ACC112 (cell line): ENCODE data around the gene STOML3.

ENCODE experiments used
- H2AFZ ChIP-seq: fragments of 200-600 bp; sonication (generic); one replicate; pipeline ENCODE4 v1.6.0; 2017; ENCODE audit warnings: antibody characterized with exemption, low read length; ENCODE audit not compliant: unreplicated experiment
- H3K27ac ChIP-seq: fragments of 200-600 bp; sonication (generic); 2 replicates; pipeline ENCODE4 v1.5.1; 2014; ENCODE audit warnings: low read depth, mild to moderate bottlenecking, antibody characterized with exemption, low read length, moderate library complexity
- H3K27me3 ChIP-seq: fragments of 200-600 bp; sonication (generic); 2 replicates; pipeline ENCODE4 v1.6.1; 2014; ENCODE audit warnings: mild to moderate bottlenecking, antibody characterized with exemption, low read length, moderate library complexity, mixed read lengths; ENCODE audit not compliant: insufficient read depth
- H3K36me3 ChIP-seq: fragments of 200-600 bp; sonication (generic); 2 replicates; pipeline ENCODE4 v1.6.1; 2016; ENCODE audit warnings: mild to moderate bottlenecking, antibody characterized with exemption, low read length, moderate library complexity, mixed read lengths; ENCODE audit not compliant: insufficient read depth
- H3K4me1 ChIP-seq: fragments of 200-600 bp; sonication (generic); one replicate; pipeline ENCODE4 v1.6.1; 2016; ENCODE audit warnings: low read length, mixed read lengths; ENCODE audit not compliant: insufficient read depth, unreplicated experiment, control insufficient read depth
- H3K4me3 ChIP-seq: fragments of 200-600 bp; sonication (generic); 2 replicates; pipeline ENCODE4 v1.5.1; 2014; ENCODE audit warnings: mild to moderate bottlenecking, low read depth, low read length
- H3K79me2 ChIP-seq: fragments of 200-600 bp; sonication (generic); one replicate; pipeline ENCODE4 v1.6.0; 2016; ENCODE audit warnings: low read length; ENCODE audit not compliant: control insufficient read depth, unreplicated experiment, insufficient read depth

The STOML3 gene

DNA sequence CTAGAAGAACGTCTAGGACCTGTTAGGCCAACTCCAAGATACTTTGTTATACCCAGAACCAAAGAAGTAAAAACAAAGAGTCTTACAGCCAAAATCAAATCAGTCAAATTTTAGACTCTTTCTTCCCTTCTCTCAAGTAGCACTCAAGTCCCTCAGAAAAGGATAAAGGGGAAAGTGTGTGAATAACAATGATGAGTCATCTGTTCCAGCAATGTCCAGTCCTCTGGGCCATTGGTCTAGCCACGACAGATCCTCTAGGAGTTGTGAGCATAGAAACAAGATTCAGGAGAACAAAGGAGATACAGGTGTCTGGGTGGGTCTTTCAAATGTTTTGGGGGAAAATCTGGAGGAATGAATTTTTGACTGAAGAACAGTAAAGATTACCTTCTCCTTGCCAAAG is 36.3 kb downstream of the STOML3 start:
- Histone ChIP-seq H3K27me3 (peaks cover 25% of the 10 kb centered on the region), H2AFZ (no peak overlapping the region), H3K4me1 (no peaks in the 10 kb centered on the region), H3K79me2 (no peaks in the 10 kb centered on the region), H3K27ac (no peak overlapping the region), H3K4me3 (no peak overlapping the region), H3K36me3 (no peaks in the 10 kb centered on the region)

DNA sequence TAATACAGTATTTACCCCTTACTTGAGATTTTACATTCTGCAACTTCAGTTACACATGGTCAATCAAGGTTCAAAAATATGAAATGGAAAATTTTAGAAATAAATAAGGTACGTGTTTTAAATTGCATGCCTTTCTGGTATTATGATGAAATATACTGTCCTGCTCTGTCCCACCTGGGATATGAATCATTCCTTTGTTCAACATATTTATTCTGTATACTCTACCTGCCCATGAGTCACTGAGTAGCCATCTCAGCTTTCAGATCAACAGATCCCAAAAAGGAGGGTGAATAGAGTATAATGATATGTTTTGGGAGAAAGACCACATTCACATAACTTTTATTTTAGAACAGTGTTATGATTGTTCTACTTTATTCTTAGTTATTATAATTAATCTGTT is 37.8 kb downstream of the STOML3 start:
- Histone ChIP-seq H3K27me3 (peaks cover 32% of the 10 kb centered on the region), H3K79me2 (no peaks in the 10 kb centered on the region), H3K36me3 (no peaks in the 10 kb centered on the region), H3K4me1 (no peaks in the 10 kb centered on the region), H3K27ac (no peak overlapping the region), H3K4me3 (no peak overlapping the region), H2AFZ (no peak overlapping the region)

DNA sequence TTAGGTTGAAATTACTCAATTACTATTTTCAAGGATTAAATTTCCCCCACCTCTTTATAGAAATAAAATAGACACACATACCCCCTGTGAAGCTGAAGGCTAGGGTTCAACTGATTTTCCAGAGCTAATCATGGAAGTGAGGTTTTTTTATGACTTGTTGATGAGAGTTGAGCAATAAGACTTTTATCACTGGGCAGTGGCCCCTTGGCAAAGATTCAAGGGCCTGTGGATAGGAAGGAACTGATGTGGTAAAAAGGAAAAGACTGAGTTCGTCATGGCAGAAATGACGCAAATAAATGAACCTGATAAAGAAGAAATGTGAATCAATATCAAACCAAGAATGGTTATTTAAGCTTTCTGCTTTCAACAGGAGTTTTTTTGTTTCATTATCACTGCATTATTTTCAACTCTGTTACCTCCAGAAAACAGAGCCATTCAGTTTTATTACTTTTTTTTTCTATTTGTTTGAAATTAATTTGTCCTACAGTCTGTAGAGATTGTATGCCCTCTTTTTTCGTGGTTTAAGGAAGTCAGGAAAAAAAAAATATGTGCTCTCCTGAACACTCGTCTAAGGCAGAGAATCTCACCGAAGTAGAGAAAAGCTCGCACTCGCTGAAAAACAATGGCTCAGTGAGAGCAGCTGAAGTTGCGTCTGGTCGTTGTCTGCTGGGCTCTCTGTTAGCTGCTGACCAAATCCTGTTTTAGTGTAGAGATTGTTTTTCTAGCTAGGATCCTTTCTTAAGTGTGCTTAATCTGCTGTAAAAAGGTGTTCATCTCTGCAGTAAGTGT is 38.9 kb downstream of the STOML3 start:
- H3K36me3 ChIP-seq, result no peaks in the 10 kb centered on the region
- H2AFZ ChIP-seq, result no peak overlapping the region
- no peaks in the 10 kb centered on the region for H3K79me2 ChIP-seq

DNA sequence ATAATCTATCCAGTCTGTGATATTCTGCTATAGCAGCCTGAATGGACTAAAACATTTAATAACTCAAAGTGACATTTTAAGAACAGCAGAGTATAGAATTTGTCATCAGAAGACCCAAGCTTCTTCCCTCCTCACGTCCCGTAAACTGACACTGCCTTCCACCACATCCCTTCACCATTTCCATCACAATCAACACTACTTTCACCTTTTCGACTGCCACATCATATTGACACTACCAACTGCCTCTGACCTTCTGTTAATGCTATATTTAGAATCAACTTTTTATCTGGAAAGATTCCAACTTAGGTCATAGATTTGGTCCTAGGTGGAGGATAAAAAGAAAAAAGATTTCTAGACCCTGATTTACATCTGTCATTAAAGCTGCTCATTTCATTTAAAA is 39.6 kb downstream of the STOML3 start:
- Histone ChIP-seq H3K27me3 (peaks cover 32% of the 10 kb centered on the region), H3K27ac (no peak overlapping the region), H3K79me2 (no peaks in the 10 kb centered on the region), H2AFZ (no peak overlapping the region), H3K4me3 (no peak overlapping the region), H3K36me3 (no peaks in the 10 kb centered on the region), H3K4me1 (no peaks in the 10 kb centered on the region)

More for the DNA sequence above, 38.9 kb downstream of the STOML3 start:
- peaks cover 32% of the 10 kb centered on the region for H3K27me3 ChIP-seq
- H3K27ac ChIP-seq, result no peak overlapping the region
- no peaks in the 10 kb centered on the region for H3K4me1 ChIP-seq
- no peak overlapping the region for H3K4me3 ChIP-seq

DNA sequence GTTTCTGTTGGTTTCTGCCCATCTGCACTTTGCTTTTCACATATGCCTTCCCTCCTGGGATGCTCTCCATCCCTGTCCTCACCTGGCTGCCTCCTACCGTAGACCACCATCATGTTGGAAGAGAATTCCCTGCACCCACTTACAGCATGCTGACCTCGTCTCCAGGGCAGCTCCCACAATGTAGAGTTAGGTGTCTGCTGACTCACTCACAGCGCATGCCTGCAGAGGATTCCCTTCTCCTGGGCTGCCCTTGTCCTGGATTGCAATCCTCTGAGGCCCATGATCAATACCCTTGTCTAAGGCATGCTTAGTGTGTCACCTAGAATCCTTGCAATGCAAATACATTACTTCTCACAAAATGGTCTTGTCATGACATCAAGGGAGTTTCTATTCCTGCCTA is 43.6 kb downstream of the STOML3 start:
- Histone ChIP-seq H3K79me2 (no peaks in the 10 kb centered on the region), H3K36me3 (no peaks in the 10 kb centered on the region), H3K27ac (no peak overlapping the region), H3K27me3 (peaks cover 16% of the 10 kb centered on the region), H3K4me3 (no peak overlapping the region), H2AFZ (no peak overlapping the region), H3K4me1 (no peaks in the 10 kb centered on the region)

DNA sequence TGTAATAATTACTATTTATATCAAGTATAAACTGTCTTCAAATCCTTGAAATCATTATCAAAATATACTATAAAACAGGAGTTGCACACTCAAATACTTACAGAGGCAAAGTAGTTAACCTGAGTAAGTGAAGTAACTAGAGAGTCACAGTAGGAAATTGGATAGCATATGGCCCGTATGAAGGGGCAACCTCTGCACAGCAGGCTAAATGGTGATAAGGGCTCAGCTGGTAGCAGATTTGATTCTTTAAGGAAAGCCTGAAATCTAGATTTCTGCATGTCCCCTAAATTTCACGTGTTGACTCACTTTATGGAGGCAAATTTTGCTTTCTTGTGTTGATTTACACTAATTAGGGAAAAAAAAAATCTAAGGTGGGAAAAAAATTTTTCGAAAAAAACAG is 46.4 kb downstream of the STOML3 start:
- Histone ChIP-seq H3K4me3 (no peak overlapping the region), H3K27ac (no peak overlapping the region), H3K27me3 (peaks cover 6% of the 10 kb centered on the region), H3K79me2 (no peaks in the 10 kb centered on the region), H3K36me3 (no peaks in the 10 kb centered on the region), H2AFZ (no peak overlapping the region), H3K4me1 (no peaks in the 10 kb centered on the region)

DNA sequence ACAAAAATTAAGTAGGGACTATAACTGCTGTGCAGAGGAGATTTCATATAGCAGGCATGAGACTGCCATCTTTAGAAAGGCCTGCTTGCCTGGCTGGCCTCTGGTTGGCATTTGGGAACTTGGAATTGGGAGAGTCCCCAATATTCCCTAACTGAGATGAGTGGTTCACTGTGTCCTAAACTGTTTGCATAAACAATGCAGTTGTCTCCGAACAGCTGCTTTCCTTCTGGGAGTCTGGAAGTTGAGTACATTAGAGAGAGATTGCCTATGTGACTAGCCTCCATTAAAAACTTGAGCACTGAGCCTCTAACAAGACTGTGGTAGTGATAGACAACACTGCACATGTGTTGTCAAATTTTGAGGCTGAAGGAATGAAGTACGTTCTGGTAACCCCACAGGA is 47.4 kb downstream of the STOML3 start:
- no peaks in the 10 kb centered on the region for H3K36me3 ChIP-seq
- no peak overlapping the region for H2AFZ ChIP-seq
- H3K4me3 ChIP-seq, result no peak overlapping the region

DNA sequence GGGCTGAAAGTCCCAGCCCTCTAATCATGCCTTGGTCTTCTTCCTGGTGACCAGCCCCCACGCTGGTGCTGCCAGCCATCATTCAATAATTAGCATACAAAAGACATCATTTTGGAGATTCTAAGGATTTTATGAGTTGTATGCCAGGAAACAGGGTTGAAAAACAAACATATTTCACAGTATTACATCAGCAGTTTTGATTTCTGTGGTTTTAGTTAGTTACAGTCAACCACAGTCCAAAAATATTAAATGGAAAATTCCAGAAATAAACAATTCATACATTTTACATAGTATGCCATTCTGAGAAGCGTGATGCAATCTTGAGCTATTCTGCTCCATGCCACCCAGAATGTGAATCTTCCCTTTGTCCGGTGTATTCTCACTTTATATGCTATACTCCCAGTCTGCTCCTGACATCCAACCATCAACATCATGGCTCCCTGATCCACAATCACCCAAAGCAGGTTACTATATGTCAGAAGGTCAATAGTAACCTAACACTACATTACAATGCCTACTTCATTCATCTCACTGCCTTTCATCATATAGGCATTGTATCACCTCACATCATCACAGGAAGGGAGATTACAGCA is 49.2 kb downstream of the STOML3 start:
- H3K27me3 ChIP-seq, result peaks cover 13% of the 10 kb centered on the region
- no peaks in the 10 kb centered on the region for H3K79me2 ChIP-seq
- no peak overlapping the region for H3K27ac ChIP-seq
- no peaks in the 10 kb centered on the region for H3K4me1 ChIP-seq
- H3K4me3 ChIP-seq, result no peak overlapping the region
- no peaks in the 10 kb centered on the region for H3K36me3 ChIP-seq
- H2AFZ ChIP-seq, result peak overlapping the region; percentile 0

More for the DNA sequence above, 47.4 kb downstream of the STOML3 start:
- Histone ChIP-seq H3K27ac (no peak overlapping the region), H3K27me3 (peaks cover 5% of the 10 kb centered on the region; the same call in 1 of the 2 replicates), H3K79me2 (no peaks in the 10 kb centered on the region), H3K4me1 (no peaks in the 10 kb centered on the region)

DNA sequence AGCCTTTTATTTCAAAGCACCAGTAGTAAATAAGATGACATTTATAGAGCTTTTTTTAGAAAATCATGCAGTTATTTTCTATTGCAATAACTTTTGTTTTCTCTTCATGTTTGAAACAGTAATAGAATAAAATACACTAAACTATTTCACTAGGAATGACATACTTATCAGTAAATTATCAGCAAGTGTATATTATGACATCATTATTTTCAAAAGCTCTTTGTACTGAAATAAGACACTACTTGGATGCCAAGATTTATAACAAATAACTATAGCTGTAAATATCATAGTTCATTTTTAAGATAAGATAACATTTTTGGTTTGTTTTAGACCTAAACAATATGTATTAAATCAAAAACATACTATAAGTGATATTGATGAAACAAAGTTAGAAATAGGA is 56.8 kb downstream of the STOML3 start:
- Histone ChIP-seq H2AFZ (no peak overlapping the region), H3K4me3 (no peak overlapping the region), H3K36me3 (no peaks in the 10 kb centered on the region), H3K4me1 (no peaks in the 10 kb centered on the region), H3K27ac (no peak overlapping the region), H3K79me2 (no peaks in the 10 kb centered on the region), H3K27me3 (peaks cover 22% of the 10 kb centered on the region)

DNA sequence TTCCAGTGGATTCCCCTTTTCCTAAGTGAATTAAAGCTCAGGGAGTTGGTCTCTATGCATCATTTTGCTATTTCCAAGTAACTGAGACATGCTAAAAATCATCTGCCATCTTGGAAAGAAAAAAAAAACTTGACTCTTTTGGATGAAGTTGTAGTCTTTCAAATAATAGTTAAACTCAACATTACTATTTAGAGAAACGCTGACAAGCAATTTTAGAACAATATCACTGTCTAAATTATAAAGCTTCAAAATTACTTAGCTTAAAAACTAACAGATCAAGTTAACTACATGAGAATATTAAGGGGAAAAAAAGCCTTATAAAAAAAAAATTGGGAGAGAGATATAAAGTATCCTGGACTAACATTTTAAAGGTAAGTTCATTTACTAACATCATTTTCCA is 68.5 kb downstream of the STOML3 start:
- Histone ChIP-seq H3K4me3 (no peak overlapping the region), H2AFZ (no peak overlapping the region), H3K4me1 (no peaks in the 10 kb centered on the region), H3K27me3 (peaks cover 86% of the 10 kb centered on the region), H3K27ac (no peak overlapping the region), H3K79me2 (no peaks in the 10 kb centered on the region), H3K36me3 (no peaks in the 10 kb centered on the region)

DNA sequence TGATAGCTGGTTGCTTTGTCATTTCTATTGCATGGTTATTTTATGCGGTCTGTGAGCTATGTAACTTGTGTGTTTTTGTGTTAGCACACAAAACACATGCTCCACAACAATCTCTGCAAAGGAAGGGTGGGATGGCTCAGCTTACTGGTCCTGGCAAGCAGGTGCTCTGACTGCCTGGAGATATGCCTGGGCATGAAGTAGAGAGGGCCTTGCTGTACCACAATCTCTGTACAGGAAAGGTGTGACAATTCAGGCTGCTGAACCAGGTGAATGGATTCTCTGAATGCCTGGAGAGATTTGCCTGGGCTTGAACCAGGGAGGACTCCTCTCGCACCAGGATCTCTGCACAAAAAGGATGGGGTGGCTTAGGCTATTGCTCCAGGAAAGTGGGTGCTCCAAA is 69.5 kb downstream of the STOML3 start:
- Histone ChIP-seq H3K27ac (no peak overlapping the region), H3K27me3 (peaks cover 75% of the 10 kb centered on the region), H3K79me2 (no peaks in the 10 kb centered on the region), H3K36me3 (no peaks in the 10 kb centered on the region), H3K4me3 (no peak overlapping the region), H3K4me1 (no peaks in the 10 kb centered on the region), H2AFZ (no peak overlapping the region)
